ENCODE measurements around the gene DHDDS.

DNA sequence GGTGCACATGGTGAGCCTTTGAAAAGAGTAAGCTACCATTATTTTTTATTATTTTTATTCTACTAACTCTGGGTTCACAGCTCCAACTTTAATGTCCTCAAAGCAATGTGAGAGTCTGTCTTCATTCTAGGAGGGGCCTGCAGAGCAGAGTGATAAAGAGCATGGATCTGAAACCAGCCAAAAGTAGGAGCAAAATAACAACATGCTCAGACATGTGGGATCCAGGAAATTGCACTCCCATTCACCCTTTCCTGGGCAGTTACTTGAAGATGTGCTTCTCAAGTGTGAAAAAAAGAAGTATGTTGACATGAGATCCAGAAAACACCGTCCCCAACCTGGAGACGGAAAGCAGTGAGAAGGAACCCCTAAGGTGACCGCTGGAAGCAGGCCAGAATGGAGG is 30.2 kb upstream of the DHDDS start:
- TF ChIP-seq, protein P1, sequence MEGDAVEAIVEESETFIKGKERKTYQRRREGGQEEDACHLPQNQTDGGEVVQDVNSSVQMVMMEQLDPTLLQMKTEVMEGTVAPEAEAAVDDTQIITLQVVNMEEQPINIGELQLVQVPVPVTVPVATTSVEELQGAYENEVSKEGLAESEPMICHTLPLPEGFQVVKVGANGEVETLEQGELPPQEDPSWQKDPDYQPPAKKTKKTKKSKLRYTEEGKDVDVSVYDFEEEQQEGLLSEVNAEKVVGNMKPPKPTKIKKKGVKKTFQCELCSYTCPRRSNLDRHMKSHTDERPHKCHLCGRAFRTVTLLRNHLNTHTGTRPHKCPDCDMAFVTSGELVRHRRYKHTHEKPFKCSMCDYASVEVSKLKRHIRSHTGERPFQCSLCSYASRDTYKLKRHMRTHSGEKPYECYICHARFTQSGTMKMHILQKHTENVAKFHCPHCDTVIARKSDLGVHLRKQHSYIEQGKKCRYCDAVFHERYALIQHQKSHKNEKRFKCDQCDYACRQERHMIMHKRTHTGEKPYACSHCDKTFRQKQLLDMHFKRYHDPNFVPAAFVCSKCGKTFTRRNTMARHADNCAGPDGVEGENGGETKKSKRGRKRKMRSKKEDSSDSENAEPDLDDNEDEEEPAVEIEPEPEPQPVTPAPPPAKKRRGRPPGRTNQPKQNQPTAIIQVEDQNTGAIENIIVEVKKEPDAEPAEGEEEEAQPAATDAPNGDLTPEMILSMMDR (IDR thresholded peaks at IDR 0.05), result no peak
- no peak for TF ChIP-seq POLR2AphosphoS5 (IDR thresholded peaks at IDR 0.05)
- no peak for TF ChIP-seq POLR2A (IDR thresholded peaks at IDR 0.05)

Data from prostate gland (tissue), 2 donors.